PC-3 (cell line): ENCODE results near the gene OR2A12. TPM values are rescaled to one million over a fixed set of nuclear protein-coding genes. Genes with fewer than 3 reads are reported as not detected.
A peak's percentile ranks its signal among the peaks of the same experiment; 100 is the strongest.

Experiments
- ATAC-seq: fragments of 200-7000 bp; cut with Tn5 transposase; 2 replicates; pipeline ENCODE4 v1.9.1; 2020; ENCODE audit warnings: mild to moderate bottlenecking, moderate library complexity
- BruUV-seq: library from RNA; stranded (reverse); fragments of 400-500 nt; replicated peaks from 2 replicates; lab custom pipeline; 2021; lab: Mats Ljungman, UMichigan
- CTCF ChIA-PET: fragments of 300-600 bp; sonication (Branson Sonifier 250); formaldehyde crosslinking; loops from one replicate; lab custom pipeline; 2022; ENCODE audit warnings: antibody characterized with exemption; lab: Charles Lee
- POLR2A ChIA-PET: fragments of 300-600 bp; sonication (Branson Sonifier 250); formaldehyde crosslinking; loops from one replicate; lab custom pipeline; 2022; ENCODE audit warnings: antibody characterized with exemption; ENCODE audit not compliant: unreplicated experiment; lab: Charles Lee
- DNase-seq: peaks from one replicate; pipeline ENCODE4 v3.0.0-alpha.2; 2015
- H2AFZ ChIP-seq: fragments of 300-600 bp; sonication (generic); 2 replicates; pipeline ENCODE4 v1.6.0; 2016; ENCODE audit warnings: antibody characterized with exemption, low read length
- H3F3A ChIP-seq: fragments of 300-600 bp; sonication (generic); one replicate; pipeline ENCODE4 v1.6.0; 2017; ENCODE audit warnings: antibody characterized with exemption, low read length, control low read depth, mild to moderate bottlenecking; ENCODE audit not compliant: unreplicated experiment
- H3K27ac ChIP-seq: fragments of 300-600 bp; sonication (generic); 2 replicates; pipeline ENCODE4 v1.5.1; 2016; ENCODE audit warnings: mild to moderate bottlenecking, low read length
- H3K27me3 ChIP-seq: fragments of 300-600 bp; sonication (generic); 2 replicates; pipeline ENCODE4 v1.6.1; 2016; ENCODE audit warnings: low read length, mixed read lengths
- H3K36me3 ChIP-seq: fragments of 300-600 bp; sonication (generic); 2 replicates; pipeline ENCODE4 v1.6.1; 2016; ENCODE audit warnings: low read depth, mixed run types, low read length, mixed read lengths
- H3K4me1 ChIP-seq: fragments of 300-600 bp; sonication (generic); 2 replicates; pipeline ENCODE4 v1.5.1; 2016; ENCODE audit warnings: low read length; ENCODE audit not compliant: insufficient read depth
- H3K4me2 ChIP-seq: fragments of 300-600 bp; sonication (generic); 2 replicates; pipeline ENCODE4 v1.6.0; 2016; ENCODE audit warnings: low read length
- H3K4me3 ChIP-seq: fragments of 300-600 bp; sonication (generic); 2 replicates; pipeline ENCODE4 v1.5.1; 2016; ENCODE audit warnings: mild to moderate bottlenecking, low read length, mixed read lengths
- H3K79me2 ChIP-seq: fragments of 300-600 bp; sonication (generic); 2 replicates; pipeline ENCODE4 v1.6.1; 2017; ENCODE audit warnings: low read length, mixed read lengths
- H3K9ac ChIP-seq: fragments of 300-600 bp; sonication (generic); 2 replicates; pipeline ENCODE4 v1.6.0; 2016; ENCODE audit warnings: mild to moderate bottlenecking, low read length
- H3K9me2 ChIP-seq: fragments of 300-600 bp; sonication (generic); replicated peaks from 2 replicates; pipeline ENCODE4 v1.6.1; 2016; ENCODE audit warnings: mixed run types, low read length, mixed read lengths
- H3K9me3 ChIP-seq: fragments of 300-600 bp; sonication (generic); 2 replicates; pipeline ENCODE4 v1.6.1; 2016; ENCODE audit warnings: low read length, mixed read lengths
- H4K20me1 ChIP-seq: fragments of 300-600 bp; sonication (generic); 2 replicates; pipeline ENCODE4 v1.6.1; 2016; ENCODE audit warnings: low read length, mixed read lengths
- EZH2 ChIP-seq: fragments of 300-600 bp; sonication (generic); IDR thresholded peaks from one replicate; pipeline ENCODE4 v1.6.1; 2017; ENCODE audit warnings: antibody characterized with exemption, mild to moderate bottlenecking, low read length; ENCODE audit not compliant: unreplicated experiment
- EZH2phosphoT487 ChIP-seq: fragments of 300-600 bp; sonication (generic); IDR thresholded peaks from 2 replicates; pipeline ENCODE4 v1.6.1; 2018; ENCODE audit warnings: mild to moderate bottlenecking, antibody characterized with exemption, low read length, borderline replicate concordance
- intact Hi-C: fragments of 100-400 bp; cut with micrococcal nuclease; formaldehyde crosslinking; loops from 2 replicates; pipeline ENCODE4 v1.9.0; 2023
- total RNA-seq: library from RNA; depleted of rRNA; stranded (reverse); fragments of >200 nt; gene quantifications from 2 replicates; pipeline ENCODE4 v1.2.3, GENCODE V29; 2014
- TF ChIP-seq, protein P1 (sequence below): fragments of 300-600 bp; sonication (generic); conservative IDR thresholded peaks from 2 replicates; pipeline ENCODE4 v1.5.1; 2017; ENCODE audit warnings: antibody characterized with exemption, low read depth, mild to moderate bottlenecking, low read length

OR2A12 gene
- total RNA-seq, 1 experiment from 2014 or later, result not detected

DNA sequence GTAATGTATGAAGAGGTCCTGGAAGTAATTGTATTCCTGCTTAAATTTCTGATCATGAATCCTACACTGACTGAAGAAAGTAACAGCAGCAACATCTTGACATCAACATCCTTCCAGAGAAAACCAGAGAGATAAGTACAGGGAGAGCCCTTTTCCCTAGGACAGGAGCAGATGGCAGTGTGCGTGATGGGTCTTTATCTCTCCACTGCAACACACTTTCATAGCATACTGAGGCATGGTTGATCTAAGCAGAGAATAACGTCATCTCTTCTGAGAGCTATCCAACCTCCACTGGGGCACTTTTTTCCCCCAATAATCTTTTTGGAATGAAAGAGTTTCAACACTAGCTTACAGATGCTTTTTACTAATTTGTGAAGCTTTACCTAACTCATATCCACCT, 16.1 kb upstream of the OR2A12 start:
- H3K36me3 ChIP-seq, result no peaks in the 10 kb centered on the region
- no peak overlapping the region for H3K4me2 ChIP-seq
- no peak overlapping the region for H3K9ac ChIP-seq
- no TSS peak for BruUV-seq
- ATAC-seq (no peak), DNase-seq (no peak)
- H3F3A ChIP-seq, result no peaks in the 10 kb centered on the region
- H3K79me2 ChIP-seq, result no peaks in the 10 kb centered on the region
- ChIA-PET POLR2A (no interaction called here), CTCF (interaction anchor here (0.6 kb wide), 1 partner anchor 58 kb away, joined by 5 read pairs; no protein-coding TSS in a partner anchor)
- peaks cover 12% of the 10 kb centered on the region for H3K27me3 ChIP-seq
- TF ChIP-seq EZH2phosphoT487 (no peak), EZH2 (no peak)
- TF ChIP-seq, protein P1, sequence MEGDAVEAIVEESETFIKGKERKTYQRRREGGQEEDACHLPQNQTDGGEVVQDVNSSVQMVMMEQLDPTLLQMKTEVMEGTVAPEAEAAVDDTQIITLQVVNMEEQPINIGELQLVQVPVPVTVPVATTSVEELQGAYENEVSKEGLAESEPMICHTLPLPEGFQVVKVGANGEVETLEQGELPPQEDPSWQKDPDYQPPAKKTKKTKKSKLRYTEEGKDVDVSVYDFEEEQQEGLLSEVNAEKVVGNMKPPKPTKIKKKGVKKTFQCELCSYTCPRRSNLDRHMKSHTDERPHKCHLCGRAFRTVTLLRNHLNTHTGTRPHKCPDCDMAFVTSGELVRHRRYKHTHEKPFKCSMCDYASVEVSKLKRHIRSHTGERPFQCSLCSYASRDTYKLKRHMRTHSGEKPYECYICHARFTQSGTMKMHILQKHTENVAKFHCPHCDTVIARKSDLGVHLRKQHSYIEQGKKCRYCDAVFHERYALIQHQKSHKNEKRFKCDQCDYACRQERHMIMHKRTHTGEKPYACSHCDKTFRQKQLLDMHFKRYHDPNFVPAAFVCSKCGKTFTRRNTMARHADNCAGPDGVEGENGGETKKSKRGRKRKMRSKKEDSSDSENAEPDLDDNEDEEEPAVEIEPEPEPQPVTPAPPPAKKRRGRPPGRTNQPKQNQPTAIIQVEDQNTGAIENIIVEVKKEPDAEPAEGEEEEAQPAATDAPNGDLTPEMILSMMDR, result no peak
- H2AFZ ChIP-seq, result no peak overlapping the region
- H3K27ac ChIP-seq, result no peak overlapping the region
- no peaks in the 10 kb centered on the region for H3K9me3 ChIP-seq
- H3K4me1 ChIP-seq, result no peaks in the 10 kb centered on the region; the same call in 1 of the 2 replicates
- intact Hi-C loops, result loop anchor here (5.0 kb wide), 1 partner anchor 38 kb away; no protein-coding TSS in a partner anchor
- no peak overlapping the region for H3K4me3 ChIP-seq
- no peaks in the 10 kb centered on the region for H4K20me1 ChIP-seq
- no peaks in the 10 kb centered on the region for H3K9me2 ChIP-seq

DNA sequence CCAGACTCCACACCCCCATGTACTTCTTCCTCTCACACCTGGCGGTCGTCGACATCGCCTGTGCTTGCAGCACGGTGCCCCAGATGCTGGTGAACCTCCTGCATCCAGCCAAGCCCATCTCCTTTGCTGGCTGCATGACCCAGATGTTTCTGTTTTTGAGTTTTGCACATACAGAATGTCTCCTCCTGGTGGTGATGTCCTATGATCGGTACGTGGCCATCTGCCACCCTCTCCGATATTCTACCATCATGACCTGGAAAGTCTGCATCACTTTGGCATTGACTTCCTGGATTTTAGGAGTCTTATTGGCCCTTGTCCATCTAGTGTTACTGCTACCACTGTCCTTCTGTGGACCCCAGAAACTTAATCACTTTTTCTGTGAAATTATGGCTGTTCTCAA, 11.7 kb upstream of the OR2A12 start:
- no peak overlapping the region for H3K4me3 ChIP-seq
- H3K27ac ChIP-seq, result no peak overlapping the region
- POLR2A ChIA-PET, result no interaction called here
- H4K20me1 ChIP-seq, result no peaks in the 10 kb centered on the region
- intact Hi-C loops, result no loop called here
- no peaks in the 10 kb centered on the region for H3K4me1 ChIP-seq
- H3K9ac ChIP-seq, result no peak overlapping the region
- no peaks in the 10 kb centered on the region for H3K36me3 ChIP-seq
- H2AFZ ChIP-seq, result no peak overlapping the region
- no peaks in the 10 kb centered on the region for H3K9me2 ChIP-seq
- H3K79me2 ChIP-seq, result no peaks in the 10 kb centered on the region
- H3K9me3 ChIP-seq, result no peaks in the 10 kb centered on the region
- CTCF ChIA-PET, result no interaction called here
- H3K4me2 ChIP-seq, result no peak overlapping the region
- no TSS peak for BruUV-seq
- DNase-seq, result no peak
- no peak for ATAC-seq
- H3F3A ChIP-seq, result no peaks in the 10 kb centered on the region
- no peak for TF ChIP-seq EZH2phosphoT487
- TF ChIP-seq, protein P1, result peak; percentile 31; the same call in 1 of the 2 replicates
- H3K27me3 ChIP-seq, result peaks cover 10% of the 10 kb centered on the region

- Histone ChIP-seq H3K9me2 (no peaks in the 10 kb centered on the region), H3K9ac (no peak overlapping the region), H3K79me2 (no peaks in the 10 kb centered on the region), H3K27ac (no peak overlapping the region), H3K4me1 (no peaks in the 10 kb centered on the region), H3K9me3 (no peaks in the 10 kb centered on the region), H4K20me1 (no peaks in the 10 kb centered on the region), H3K27me3 (no peaks in the 10 kb centered on the region), H3K4me3 (no peak overlapping the region), H3F3A (no peaks in the 10 kb centered on the region), H3K4me2 (no peak overlapping the region), H2AFZ (no peak overlapping the region), H3K36me3 (no peaks in the 10 kb centered on the region)
- TF ChIP-seq, protein P1, result no peak
- no peak for TF ChIP-seq EZH2phosphoT487
- TF ChIP-seq EZH2, result no peak
- DNase-seq (no peak), ATAC-seq (no peak)
- intact Hi-C loops, result no loop called here
- no TSS peak for BruUV-seq
- ChIA-PET CTCF (no interaction called here), POLR2A (no interaction called here)
Measured at GRCh38 chr7:144086730-144087129, 652 bp downstream of the OR2A12 start.
